HG03103 (cell line): ENCODE data around the gene GLRX5.

Source experiments
- ATAC-seq: cut with Tn5 transposase; IDR thresholded peaks from one replicate; pipeline ENCODE4 v1.9.1; 2021; ENCODE audit warnings: low read depth; ENCODE audit not compliant: unreplicated experiment

The GLRX5 gene

DNA sequence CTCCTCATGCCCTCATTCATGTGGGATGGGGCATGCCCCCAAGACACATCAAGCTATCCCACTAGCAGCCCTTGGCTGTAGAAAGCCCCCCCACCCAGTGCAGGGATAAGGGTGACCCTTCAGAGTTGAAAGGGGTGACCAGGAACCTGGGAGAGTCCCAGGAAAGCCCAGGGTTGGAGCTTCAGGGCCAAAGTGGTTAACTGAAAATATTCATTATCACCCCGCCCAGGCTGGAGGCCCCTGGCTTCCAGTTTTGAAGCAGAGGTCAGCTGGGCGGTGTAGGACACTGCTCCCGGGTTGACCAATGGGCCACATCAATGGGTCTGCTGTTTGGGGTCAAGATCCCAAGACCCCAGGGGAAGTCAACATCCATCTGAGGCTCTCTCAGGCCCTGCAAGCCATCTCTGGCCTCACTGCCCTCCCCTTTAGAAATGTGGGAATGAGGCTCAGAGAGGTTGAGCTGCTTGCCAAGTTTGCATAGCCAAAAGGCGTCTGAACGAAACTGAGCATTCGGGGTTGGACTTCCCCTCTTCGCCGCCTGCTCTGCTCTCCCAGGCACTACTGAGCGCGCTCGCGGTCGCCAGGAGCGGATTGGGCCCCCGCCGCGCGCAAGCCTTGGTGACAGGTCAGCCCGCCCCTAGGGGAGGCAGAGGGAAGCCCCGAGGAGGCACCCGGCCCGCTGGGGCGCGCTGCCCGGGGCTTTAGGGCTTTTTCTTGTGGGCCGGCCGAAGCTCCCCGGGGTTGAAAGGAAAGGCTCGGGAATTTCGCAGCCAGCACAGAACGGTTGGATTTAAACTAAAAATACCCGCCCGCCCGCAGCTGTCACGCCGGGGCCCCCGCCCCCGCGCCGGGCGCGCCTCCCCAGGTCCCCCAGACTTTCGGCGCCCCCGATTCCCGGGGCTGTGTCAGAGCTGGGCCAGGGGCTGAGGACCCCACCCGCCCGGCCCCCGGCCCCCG lies 19.0 kb upstream of the GLRX5 start:
- ATAC-seq, result peak; percentile 76

DNA sequence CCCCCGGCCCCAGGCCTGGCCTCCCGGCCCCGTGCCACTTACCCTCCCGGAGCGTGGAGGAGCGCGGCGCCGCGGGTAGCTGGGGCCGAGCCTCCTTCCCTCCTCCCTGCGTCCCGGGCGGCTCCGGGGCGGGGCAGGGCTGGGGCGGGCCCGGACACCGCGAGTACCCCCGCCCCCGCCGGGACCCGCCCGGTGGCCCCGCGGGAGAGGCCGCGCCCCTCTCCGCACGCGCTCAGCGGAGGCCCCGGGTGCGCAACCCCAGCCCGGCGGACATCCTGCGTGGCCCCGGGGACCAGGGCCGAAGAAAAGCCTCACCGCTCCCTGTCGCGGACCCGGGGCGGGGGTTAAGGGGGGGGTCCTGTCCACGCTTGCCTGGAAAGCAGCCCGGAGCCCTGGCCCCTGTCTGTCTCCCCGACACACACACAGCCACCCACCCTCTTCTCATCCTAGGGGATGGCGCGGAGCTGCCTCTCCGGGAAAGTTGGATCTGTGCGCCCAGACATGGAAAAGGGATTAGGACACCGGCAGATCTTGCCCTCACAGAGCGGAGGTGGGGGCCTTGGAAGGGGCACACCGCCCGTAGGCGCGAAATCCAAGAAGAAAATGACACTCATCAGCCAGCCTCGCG lies 18.2 kb upstream of the GLRX5 start, which contains the start of gene SYNE3:
Gene SYNE3, minus strand, starts transcription at position 97 of the 628 bp plus-strand sequence. CDS start 40,829 bp downstream, outside the sequence.
- ATAC-seq, result peak; percentile 26

DNA sequence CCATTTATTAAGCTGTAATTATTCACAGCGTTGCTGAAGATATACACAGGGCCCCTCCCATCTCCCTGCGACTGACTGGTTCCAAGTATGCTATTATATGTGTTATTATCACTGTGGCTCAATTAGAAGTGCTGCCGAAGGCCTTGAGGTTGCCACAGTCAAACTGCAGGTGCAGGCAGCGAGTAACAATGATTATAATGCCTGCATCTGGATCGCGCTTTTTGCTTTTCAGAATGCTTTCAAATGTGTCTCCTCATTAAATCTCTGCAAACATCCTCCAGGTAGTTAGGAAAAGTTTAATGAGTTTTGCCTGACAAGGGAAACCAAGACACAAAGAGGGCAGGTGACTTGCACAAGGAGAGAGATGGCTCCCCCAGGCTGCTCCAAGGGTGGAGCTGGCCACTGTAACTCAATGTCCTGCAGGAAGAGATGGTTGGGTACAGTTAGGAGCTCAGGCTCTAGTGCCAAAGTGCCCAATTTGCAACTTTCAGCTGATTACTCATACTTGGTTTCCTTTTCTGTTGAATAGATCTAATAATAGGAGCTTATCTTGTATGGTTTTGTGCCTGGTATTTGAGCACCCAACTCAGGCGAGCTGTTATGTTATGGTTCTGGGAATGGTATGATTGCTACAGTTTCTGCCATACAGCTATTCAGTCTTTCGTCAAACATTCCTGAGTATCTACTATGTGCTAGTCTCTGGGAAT lies 16.7 kb upstream of the GLRX5 start:
- no peak for ATAC-seq

DNA sequence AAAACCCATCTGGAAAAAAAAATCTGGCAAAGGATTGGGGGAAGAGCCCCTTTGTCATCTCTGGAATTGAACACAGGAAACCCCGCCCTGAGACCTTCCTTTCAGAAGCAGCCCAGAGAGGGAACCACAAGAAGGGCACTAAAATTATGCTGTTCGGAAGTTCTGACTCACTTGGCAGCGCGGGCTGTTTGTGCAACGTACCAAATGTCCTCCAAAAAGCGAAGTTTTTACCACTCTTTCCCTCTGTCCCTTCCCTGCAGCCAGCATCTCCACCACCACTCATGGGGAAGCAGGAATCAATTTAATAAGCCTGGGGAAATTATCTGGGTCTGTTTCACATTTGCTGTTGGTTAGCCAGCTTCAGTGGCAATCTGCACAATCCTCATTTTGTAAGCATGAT lies 15.2 kb upstream of the GLRX5 start:
- ATAC-seq, result no peak

DNA sequence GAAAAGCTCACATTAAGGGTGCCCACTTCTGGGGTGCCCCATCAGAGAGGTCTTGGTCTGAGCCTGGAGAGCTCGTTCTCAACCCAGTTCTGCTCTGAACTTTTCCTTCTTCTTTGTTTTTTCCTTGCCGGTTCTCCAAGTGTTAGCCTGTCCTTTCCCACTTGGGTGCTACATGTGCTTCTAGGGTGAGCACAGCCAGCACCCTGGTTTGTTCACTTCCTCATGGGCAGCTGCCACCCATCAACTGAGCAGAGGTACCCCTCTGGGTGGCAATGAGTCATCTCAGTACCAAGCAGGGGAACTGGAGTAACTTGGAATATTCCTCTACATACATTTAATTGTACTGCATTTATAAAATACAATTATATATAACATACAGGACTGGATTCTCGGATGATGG lies 14.5 kb upstream of the GLRX5 start:
- ATAC-seq, result no peak

DNA sequence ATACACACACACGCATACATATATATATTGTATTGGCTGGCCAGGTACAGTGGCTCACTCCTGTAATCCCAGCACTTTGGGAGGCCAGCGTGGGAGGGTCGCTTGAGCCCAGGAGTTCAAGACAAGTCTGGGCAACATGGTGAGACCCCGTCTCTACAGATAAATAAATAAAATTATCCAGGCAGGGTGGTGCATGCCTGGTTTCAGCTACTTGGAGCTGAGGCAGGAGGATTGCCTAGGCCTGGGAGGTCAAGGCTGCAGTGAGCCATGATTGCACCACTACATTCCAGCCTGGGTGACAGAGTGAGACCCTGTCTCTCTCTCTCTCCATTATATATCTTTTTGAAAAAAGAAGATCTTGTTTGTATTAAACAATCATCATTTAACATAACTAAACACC lies 13.8 kb upstream of the GLRX5 start:
- ATAC-seq, result no peak

DNA sequence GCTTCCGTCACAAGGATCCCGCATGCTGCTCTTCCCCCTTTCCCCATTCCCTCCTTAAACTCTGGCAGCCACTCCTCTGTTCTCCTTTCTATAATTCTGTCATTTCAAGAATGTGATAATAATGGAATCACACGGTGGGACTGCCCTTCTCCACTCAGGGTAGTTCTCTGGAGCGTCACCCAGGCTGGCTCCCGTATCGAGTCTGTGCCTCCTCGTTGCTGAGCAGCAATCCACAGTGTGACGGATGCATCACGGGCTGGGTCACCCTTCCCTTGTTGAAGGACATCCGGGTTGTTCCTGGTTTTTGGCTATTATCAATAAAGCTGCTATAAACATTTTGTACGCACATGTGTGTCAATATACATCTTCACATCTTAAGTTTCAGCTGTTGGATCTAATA lies 12.7 kb upstream of the GLRX5 start:
- ATAC-seq, result no peak

DNA sequence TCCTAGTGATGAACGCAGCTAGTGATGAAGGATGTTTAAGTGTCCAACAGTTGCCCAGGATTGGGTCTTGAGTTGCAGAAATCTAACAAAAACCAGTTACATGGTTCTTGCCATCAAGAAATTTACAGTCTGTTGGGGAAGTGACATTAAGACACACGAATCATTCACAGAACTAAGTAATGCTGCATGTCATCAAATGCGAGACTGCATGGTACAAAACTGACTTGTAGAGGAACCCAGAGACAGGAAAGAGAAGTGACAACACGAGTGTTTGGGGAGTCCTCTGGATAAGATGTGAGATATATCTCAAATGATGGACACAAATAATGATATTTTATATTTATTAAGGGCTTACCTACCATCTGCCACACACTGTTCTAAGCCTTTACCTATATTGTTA lies 12.3 kb upstream of the GLRX5 start:
- no peak for ATAC-seq

DNA sequence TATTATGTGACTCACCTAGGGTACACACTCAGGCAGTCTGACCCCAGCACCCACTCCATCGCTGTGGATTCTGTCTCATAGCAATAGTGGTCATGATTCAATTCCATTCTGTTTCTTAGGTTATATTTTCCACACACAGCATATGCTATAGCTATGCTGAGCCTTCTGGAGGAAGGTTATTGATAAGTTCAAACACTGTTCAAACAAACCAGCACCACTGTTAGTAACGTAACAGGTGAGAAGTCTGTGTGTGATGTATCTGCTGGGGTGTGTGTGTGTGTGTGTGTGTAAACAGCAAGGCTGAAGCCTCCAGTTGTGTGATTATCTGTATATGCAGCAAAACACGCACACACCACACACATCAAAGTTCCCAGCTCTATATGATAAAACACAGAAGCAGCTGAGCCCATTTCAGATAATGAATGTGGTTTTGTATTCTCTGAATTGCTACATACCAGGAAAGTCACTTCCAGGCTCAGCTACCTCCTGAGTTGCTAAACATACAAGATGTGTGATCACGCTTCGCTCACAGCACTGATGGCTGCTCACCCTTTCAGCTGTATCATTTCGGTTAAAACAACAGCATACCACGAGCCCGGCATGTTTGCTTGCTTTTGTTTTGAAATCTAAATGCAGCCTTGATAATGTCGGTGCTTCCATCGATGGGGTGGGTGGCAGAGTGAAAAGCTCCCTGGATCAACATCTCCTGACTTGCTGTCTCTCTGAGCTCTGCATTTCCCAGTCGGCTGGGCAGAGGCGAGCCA lies 11.6 kb upstream of the GLRX5 start:
- no peak for ATAC-seq

DNA sequence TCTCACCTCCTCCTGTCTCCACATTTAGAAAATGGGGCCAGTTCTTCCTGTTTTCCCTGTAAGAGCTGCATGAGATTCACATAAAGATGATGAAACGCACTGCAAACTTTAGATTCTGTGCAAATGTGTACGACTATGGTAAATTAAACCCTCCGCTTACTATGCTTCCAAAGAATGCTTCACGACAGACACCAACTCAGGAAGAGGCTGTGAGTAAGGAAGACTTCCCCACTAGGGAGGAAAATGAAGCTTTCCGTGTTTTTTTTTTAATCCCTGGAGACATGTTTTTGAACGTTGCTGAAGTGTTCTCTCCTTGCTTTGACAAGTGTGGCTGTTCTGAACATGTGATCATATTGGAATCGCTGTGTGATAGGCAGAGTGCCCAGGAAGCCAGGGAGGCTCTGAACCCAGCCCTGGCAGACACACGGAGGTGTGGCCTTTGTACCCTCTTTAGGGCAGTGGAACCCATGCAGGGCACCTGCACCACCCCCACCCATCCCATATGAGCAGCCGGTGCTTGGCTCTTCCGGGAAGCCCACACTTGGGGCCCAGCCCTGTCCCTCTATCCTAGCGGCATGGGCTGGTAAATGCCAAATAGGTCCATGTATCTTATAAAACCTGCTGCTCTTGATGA lies 10.9 kb upstream of the GLRX5 start:
- ATAC-seq, result no peak

DNA sequence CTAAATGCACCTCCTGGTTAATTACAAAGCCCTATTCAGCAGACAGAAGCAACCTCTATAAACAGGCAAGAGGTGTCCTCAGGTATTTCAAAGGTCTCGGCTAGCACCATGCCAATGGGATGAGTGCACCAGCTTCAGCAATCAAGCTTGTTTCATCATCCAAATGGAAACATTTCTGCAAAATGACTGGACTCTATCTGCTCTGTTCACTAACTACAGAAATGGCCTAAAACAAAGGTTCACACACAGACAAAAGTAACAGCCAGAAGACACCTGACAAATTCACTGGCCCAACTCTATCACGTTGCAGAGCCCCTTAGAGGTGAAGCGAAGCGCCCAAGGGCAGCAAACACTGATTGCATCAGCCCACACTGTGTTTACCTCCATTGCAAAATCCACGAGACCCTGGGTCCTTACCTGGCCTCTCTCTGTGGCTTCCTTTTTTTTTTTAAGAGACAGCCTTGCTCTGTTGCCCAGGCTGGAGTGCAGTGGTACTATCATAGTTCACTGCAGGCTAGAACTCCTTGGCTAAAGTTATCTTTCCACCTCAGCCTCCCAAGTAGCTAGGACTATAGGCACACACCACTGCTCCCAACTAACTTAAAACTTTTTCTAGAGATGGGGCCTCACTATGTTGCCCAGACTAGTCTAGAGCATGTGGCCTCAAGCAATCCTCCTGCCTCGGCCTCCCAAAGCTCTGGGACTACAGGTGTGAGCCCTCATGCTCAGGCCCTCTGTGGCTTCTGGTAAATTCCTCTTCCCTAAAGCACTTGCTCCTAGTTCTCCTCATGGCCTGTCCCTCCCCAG lies 9.9 kb upstream of the GLRX5 start:
- no peak for ATAC-seq

DNA sequence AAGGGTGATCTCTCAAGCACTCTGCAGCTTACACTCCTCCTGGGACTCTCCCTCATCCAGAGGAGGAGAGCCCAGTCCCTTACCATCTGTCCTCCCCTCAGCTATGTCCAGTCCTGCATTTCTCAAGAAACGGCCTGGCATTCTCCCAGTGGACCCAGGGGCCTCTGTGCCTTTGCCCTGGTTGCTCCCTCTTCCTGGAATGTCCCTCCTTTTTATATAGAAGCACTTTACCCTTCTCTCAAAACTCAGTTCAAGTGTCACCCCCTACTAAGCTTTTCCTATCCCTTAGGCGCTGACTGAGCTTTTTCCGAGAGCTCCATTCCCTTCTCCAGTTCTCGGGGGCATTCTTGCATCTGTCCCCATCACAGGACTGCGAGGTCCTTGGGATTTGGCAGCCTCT lies 8.9 kb upstream of the GLRX5 start:
- ATAC-seq, result no peak

DNA sequence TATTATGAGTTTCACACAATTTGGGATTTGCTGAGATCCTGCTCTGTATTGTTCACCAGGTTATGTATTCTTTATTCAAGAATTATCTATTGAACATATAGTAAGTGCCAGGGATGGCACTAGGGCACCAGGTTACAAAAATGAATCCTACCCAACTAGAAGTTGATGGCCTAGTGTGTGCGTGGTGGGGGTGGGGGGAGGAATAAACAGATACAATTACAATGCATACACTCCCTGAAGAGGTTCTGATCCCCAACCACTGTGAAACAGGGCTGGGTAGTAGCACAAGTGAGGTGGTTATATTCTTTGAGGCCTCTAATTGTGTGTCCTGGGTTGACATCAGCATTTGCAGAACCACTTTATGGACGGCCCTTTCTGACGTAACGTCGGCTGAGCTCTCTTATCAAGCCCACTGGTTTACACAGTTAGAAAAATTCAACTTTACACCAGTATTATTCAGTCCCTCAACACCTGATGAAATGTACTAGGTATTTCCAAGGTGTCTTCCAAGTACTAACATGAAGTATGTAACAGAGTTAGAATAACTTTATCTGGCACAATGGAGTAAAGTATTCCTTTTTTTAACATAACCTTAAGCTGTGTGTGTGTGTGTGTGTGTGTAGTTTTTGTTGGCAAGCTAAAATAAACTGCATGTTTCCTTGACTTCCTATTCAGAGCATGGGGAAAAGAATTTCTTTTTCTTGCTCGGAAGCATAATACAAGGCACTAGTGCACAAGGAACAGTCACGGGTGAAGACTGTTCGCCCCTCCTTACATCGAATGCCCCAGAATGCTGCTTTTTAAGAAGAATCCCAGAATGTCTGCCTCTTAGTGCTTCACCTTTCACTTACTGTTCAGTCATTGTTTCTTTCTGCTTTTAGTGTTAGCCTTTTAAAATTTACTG lies 8.1 kb upstream of the GLRX5 start:
- no peak for ATAC-seq

DNA sequence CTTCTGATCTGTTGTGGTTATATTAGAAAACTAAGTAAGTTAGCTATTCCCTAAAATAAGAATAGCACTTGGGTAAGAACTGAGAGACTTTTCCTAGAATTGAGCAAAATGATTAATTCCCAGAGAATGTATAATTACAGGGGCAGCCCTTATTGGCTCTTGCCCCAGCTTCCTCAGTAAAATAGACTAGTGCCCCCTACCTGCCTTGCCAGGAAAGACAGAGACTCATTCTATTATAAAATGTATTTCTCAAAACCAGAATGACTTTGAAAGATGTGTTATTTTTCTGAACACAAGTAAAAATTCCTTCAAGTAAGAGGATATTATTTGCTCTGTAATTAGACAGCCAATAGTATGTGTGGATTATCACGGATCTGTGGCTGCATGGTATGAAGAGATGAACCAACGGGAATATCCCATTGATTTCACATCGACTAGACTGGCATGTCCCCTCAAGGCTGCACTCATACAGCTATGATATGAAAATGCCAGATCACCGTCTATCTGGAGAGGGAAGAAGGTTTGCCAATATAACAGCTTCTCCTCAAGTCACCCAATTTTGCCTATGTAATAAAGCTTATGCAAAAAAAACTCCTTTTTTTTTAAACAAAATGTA lies 7.4 kb upstream of the GLRX5 start:
- ATAC-seq, result no peak

DNA sequence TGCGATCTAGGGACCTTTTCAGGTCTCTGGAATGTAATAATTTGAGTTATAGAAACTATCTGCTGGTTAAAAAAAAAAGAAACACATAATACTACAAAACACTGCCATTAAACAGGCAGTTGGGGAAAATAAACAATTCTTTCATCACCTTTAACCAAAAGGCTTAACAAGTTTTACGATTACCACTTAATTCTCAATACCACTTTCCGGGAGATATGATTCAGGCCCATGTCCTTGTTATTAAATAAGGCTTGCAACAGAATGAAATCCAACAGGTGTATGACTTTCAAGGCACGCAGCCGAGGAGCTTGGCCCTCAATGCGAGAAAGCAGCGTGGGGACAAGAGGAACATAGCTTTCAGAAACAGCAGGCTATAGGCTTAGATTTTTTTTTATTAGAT lies 5.6 kb upstream of the GLRX5 start:
- no peak for ATAC-seq

DNA sequence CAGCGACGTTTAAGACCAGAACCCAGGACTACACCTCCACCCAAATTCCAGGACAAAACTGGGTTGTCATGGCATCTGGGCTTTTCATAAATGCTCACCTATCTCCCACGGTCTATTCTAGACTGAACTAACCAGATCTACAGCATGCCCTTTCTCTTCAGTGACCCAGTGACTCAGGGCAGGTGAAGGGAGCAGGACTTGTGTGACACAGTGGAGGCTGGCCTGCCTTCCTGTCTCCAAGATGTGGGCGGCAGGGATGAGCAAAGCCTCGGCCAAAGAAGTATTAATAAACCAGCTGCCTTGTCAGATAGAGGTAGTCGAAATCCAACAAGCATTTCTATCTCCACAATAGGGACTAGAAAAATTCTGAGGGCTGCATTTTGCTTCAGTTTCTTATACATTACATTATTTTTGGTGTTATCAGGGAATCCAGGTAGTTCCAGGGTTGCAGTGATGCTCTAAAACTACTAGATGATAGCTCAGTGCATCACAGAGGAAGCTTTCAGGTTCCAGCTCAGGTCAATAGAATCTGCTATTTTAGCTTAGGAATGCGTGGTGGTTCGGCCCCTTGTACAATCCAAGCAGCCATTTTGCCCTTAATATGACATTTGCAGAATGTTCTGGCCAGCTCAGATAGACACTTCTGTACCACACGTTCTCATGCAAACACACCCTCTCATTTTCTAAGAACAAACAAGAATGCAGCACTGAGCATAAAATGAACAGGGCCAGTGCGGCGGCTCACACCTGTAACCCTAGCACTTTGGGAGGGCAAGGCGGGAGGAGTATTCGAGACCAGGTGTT lies 4.2 kb upstream of the GLRX5 start:
- no peak for ATAC-seq

DNA sequence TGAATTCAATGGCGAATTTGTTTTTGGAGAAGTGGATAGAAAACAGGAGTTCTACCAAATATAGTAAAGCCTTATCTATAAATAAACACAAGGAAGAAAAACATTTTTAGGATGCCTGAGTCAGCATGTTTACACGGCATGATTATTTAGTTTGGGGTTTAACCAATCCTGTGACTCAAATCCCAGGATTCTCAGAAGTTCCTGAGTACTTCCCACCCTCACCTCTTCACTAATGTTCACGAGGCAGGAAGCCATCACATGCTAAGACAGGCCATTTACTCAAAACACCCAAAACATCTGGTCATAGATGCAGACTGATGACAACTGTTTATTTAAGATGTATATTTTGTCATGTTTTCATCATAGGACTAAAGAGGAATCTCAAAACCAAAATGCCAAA lies 3.4 kb upstream of the GLRX5 start:
- no peak for ATAC-seq
